ENCODE data around the gene MYH14. TPM values are rescaled to one million over a fixed set of nuclear protein-coding genes. Genes with fewer than 3 reads are reported as not detected.

The MYH14 gene
- total and polyA plus RNA-seq, 9 of the 15 experiments (the other 6 are each of a cell fraction or from before 2014, with no cell fraction given), result 0.04 to 0.86 (median 0.19) TPM; not detected in 2

- TF ChIP-seq FOXP4 (CRISPR knock-in tag; IDR thresholded peaks at IDR 0.05; ENCODE audit: borderline replicate concordance) (no peak), NCOA6 (IDR thresholded peaks at IDR 0.05) (no peak), SAFB (IDR thresholded peaks at IDR 0.05; ENCODE audit: borderline replicate concordance, low read depth, low read length) (no peak), SMAD3 (CRISPR knock-in tag; conservative IDR thresholded peaks at IDR 0.05) (no peak; the same call in 1 of the 2 replicates), E2F6 (IDR thresholded peaks at IDR 0.05; ENCODE audit: borderline replicate concordance in 1 of 2, extremely low read depth in 1 of 2, insufficient read depth in 1 of 2, insufficient read length in 1 of 2, low read depth in 1 of 2, low read length in 1 of 2, poor library complexity in 1 of 2, severe bottlenecking in 1 of 2) (peak; percentile 79 to 92), ZBTB7A (IDR thresholded peaks at IDR 0.05; ENCODE audit: borderline replicate concordance, control insufficient read depth, low read depth, low read length) (peak; percentile 93), ZNF75A (CRISPR knock-in tag; IDR thresholded peaks at IDR 0.05) (no peak), RERE (CRISPR knock-in tag; IDR thresholded peaks at IDR 0.05; ENCODE audit: borderline replicate concordance) (no peak), HLTF (IDR thresholded peaks at IDR 0.05) (peak; percentile 50; the same call in 1 of the 2 replicates), ELF2 (CRISPR knock-in tag; IDR thresholded peaks at IDR 0.05) (peak; percentile 15; the same call in 1 of the 2 replicates), ZNF347 (CRISPR knock-in tag; IDR thresholded peaks at IDR 0.05; ENCODE audit: low read depth) (no peak; the same call in 1 of the 2 replicates), ZNF695 (CRISPR knock-in tag; IDR thresholded peaks at IDR 0.05) (0 out of 2 replicates have a peak, but pooled peaks have one; percentile 78), RBM17 (IDR thresholded peaks at IDR 0.05; ENCODE audit: borderline replicate concordance, low read depth, low read length) (no peak)
These were observed 155.3 kb downstream of the MYH14 start (continued) for GRCh38 chr19:50358483-50359327.

Data from K562 (cell line).